ENCODE results near the gene SPAG9. TPM values are rescaled to one million over a fixed set of nuclear protein-coding genes. Genes with fewer than 3 reads are reported as not detected.
A peak's percentile ranks its signal among the peaks of the same experiment; 100 is the strongest.

SPAG9 gene
- total RNA-seq, result 175 and 192 TPM in 2 replicates

DNA sequence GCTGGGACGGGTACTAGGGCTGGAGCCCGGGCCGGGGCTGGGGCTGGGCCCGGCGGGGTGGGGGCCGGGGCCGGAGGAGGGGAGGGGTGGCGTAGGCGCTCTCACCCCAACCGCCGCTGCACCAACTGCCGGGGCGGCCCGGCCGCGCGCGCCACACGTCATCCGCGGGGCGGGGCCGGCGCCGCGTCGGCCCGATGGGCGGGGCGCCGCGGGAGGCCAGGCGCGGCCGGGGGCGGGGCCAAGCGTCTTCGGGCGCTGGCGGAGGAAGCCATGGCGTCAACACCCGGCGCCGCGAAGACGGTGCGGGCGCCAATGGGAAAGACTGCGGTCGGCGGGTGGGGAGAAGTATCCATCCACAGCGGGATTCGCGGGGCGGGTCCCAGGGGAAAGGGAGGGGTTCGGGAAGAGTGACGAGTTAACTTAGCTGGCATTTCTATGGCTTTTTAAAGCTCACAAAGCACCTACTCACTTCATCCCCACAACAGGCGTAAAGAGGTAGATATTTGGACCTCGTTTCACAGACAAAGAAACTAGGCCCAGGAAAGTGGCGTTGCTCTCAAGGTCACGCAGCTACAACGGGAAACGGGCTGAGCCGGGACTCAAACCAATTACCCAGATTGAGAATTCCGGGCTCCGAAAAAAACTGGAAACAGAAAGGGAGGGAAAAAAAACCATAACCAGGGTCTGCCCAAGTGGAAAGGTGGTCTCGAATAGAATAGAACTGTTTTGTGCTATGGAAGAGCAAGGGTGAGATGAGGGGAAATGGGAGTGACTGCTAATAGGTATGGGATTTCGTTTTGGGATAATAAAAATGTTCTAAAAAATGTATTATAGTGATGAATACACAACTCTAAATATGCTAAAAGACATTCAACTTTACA, at the start of gene SPAG9:
TSS of gene SPAG9 (minus strand) at position 130 of the 881 bp plus-strand sequence. CDS start 212 bp downstream, outside the sequence.
- Histone ChIP-seq H3K4me1 (ENCODE audit: insufficient read depth, low read length) (peaks cover 34% of the 10 kb centered on the region), H3K79me2 (ENCODE audit: insufficient read depth, low read length) (peaks cover 46% of the 10 kb centered on the region), H3K9me3 (ENCODE audit: low read depth, low read length) (no peaks in the 10 kb centered on the region), H3K27ac (ENCODE audit: low read depth, low read length) (peak within 1 kb of the TSS; percentile 99), H4K20me1 (ENCODE audit: insufficient read depth, low read length) (peaks cover 28% of the 10 kb centered on the region), H2AFZ (ENCODE audit: low read length) (peak within 1 kb of the TSS; percentile 80), H3K27me3 (ENCODE audit: insufficient read depth, low read length) (no peaks in the 10 kb centered on the region), H3K4me2 (ENCODE audit: insufficient read depth, low read length) (peak within 1 kb of the TSS; percentile 96), H3K4me3 (ENCODE audit: insufficient read depth, low read length) (peak within 1 kb of the TSS; percentile 99), H3K36me3 (ENCODE audit: insufficient read depth, low read length) (no peaks in the 10 kb centered on the region)
- DNase-seq (ENCODE audit: insufficient read length, low spot score, missing footprints), result peak; percentile 99
- TF ChIP-seq CTCF (IDR thresholded peaks at IDR 0.05; ENCODE audit: extremely low read depth, low read depth, low read length), result no peak

- H2AFZ ChIP-seq (ENCODE audit: low read length), result no peak overlapping the region
- peaks cover 35% of the 10 kb centered on the region for H3K79me2 ChIP-seq (ENCODE audit: insufficient read depth, low read length)
- no peak for TF ChIP-seq CTCF (IDR thresholded peaks at IDR 0.05; ENCODE audit: extremely low read depth, low read depth, low read length)
- no peaks in the 10 kb centered on the region for H3K27me3 ChIP-seq (ENCODE audit: insufficient read depth, low read length)
- DNase-seq (ENCODE audit: insufficient read length, low spot score, missing footprints), result peak; percentile 18
- H3K9me3 ChIP-seq (ENCODE audit: low read depth, low read length), result no peaks in the 10 kb centered on the region
- H4K20me1 ChIP-seq (ENCODE audit: insufficient read depth, low read length), result peaks cover 9% of the 10 kb centered on the region
- H3K4me2 ChIP-seq (ENCODE audit: insufficient read depth, low read length), result no peak overlapping the region
- no peak overlapping the region for H3K27ac ChIP-seq (ENCODE audit: low read depth, low read length)
- peaks cover 12% of the 10 kb centered on the region for H3K4me1 ChIP-seq (ENCODE audit: insufficient read depth, low read length)
- H3K4me3 ChIP-seq (ENCODE audit: insufficient read depth, low read length), result no peak overlapping the region
- peaks cover 43% of the 10 kb centered on the region for H3K36me3 ChIP-seq (ENCODE audit: insufficient read depth, low read length)
These were observed 48.7 kb upstream of the SPAG9 start for GRCh38 chr17:51169340-51169739.

GRCh38 chr17:51166987-51167931, 46.6 kb upstream of the SPAG9 start:
- H3K9me3 ChIP-seq (ENCODE audit: low read depth, low read length), result no peaks in the 10 kb centered on the region
- H3K4me3 ChIP-seq (ENCODE audit: insufficient read depth, low read length), result peak overlapping the region; percentile 94
- peak; percentile 97 for DNase-seq (ENCODE audit: insufficient read length, low spot score, missing footprints)
- peak overlapping the region; percentile 84 for H3K27ac ChIP-seq (ENCODE audit: low read depth, low read length)
- H3K36me3 ChIP-seq (ENCODE audit: insufficient read depth, low read length), result peaks cover 51% of the 10 kb centered on the region
- H2AFZ ChIP-seq (ENCODE audit: low read length), result peak overlapping the region; percentile 80
- H4K20me1 ChIP-seq (ENCODE audit: insufficient read depth, low read length), result peaks cover 9% of the 10 kb centered on the region
- peak overlapping the region; percentile 84 for H3K4me2 ChIP-seq (ENCODE audit: insufficient read depth, low read length)
- peaks cover 35% of the 10 kb centered on the region for H3K79me2 ChIP-seq (ENCODE audit: insufficient read depth, low read length)
- H3K4me1 ChIP-seq (ENCODE audit: insufficient read depth, low read length), result peaks cover 12% of the 10 kb centered on the region
- no peaks in the 10 kb centered on the region for H3K27me3 ChIP-seq (ENCODE audit: insufficient read depth, low read length)
- TF ChIP-seq CTCF (IDR thresholded peaks at IDR 0.05; ENCODE audit: extremely low read depth, low read depth, low read length), result peak; percentile 62
